ENCODE measurements around the gene DACH1.

DNA sequence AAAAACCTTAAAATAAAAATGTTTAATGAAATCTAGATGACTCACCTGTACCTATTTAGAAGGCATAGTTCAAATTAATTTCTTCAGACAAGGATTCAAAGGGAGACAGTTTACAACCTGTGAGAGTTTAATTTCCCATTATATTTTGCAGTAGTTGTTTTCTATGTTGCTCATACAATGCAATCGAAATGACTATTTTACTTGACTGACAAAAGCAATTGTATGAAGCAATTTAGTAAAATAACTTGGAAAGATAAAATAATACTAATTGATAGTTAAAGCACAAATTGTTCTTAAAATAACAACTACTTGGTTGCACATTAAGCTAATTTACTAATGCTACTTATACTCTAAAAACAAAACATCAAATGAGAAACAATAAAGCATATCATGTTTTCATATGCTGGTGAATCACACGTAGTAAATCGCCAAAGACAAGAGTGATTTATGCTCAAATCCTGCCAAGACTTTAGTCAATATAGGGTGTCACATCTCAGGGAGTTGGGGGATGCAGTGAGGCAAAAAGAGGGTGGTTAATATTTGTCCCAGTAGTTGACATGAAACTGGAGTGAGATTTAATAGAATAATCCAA, 6.4 kb downstream of the DACH1 start:
- TF ChIP-seq, protein P1, sequence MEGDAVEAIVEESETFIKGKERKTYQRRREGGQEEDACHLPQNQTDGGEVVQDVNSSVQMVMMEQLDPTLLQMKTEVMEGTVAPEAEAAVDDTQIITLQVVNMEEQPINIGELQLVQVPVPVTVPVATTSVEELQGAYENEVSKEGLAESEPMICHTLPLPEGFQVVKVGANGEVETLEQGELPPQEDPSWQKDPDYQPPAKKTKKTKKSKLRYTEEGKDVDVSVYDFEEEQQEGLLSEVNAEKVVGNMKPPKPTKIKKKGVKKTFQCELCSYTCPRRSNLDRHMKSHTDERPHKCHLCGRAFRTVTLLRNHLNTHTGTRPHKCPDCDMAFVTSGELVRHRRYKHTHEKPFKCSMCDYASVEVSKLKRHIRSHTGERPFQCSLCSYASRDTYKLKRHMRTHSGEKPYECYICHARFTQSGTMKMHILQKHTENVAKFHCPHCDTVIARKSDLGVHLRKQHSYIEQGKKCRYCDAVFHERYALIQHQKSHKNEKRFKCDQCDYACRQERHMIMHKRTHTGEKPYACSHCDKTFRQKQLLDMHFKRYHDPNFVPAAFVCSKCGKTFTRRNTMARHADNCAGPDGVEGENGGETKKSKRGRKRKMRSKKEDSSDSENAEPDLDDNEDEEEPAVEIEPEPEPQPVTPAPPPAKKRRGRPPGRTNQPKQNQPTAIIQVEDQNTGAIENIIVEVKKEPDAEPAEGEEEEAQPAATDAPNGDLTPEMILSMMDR (IDR thresholded peaks at IDR 0.05) = no peak
- TF ChIP-seq POLR2A (IDR thresholded peaks at IDR 0.05) = no peak

Measured in tibial nerve (tissue), 3 donors.